Coronary artery (tissue), 2 donors: ENCODE measurements around the gene DGAT2.

ENCODE experiments used
- DNase-seq: peaks from one replicate; pipeline ENCODE4 v3.0.0-alpha.2; 2017; ENCODE audit warnings: low spot score
- H3K27ac ChIP-seq, 2 donors: fragments of 200-600 bp; sonication (generic); one replicate each; pipeline ENCODE4 v1.5.1; 2016 to 2019
- H3K4me3 ChIP-seq: fragments of 200-600 bp; sonication (generic); 2 replicates; pipeline ENCODE4 v1.5.1; 2016; ENCODE audit warnings: mild to moderate bottlenecking, moderate library complexity
- TF ChIP-seq, protein P1 (sequence below): fragments of 200-600 bp; sonication (generic); IDR thresholded peaks from one replicate; pipeline ENCODE4 v1.5.1; 2019; ENCODE audit warnings: antibody characterized with exemption

Gene DGAT2

GRCh38 chr11:75725547-75726320 is 42.8 kb upstream of the DGAT2 start:
- no peak for DNase-seq
- TF ChIP-seq, protein P1, sequence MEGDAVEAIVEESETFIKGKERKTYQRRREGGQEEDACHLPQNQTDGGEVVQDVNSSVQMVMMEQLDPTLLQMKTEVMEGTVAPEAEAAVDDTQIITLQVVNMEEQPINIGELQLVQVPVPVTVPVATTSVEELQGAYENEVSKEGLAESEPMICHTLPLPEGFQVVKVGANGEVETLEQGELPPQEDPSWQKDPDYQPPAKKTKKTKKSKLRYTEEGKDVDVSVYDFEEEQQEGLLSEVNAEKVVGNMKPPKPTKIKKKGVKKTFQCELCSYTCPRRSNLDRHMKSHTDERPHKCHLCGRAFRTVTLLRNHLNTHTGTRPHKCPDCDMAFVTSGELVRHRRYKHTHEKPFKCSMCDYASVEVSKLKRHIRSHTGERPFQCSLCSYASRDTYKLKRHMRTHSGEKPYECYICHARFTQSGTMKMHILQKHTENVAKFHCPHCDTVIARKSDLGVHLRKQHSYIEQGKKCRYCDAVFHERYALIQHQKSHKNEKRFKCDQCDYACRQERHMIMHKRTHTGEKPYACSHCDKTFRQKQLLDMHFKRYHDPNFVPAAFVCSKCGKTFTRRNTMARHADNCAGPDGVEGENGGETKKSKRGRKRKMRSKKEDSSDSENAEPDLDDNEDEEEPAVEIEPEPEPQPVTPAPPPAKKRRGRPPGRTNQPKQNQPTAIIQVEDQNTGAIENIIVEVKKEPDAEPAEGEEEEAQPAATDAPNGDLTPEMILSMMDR, result no peak
- H3K27ac ChIP-seq, result no peak overlapping the region
- no peak overlapping the region for H3K4me3 ChIP-seq

DNA sequence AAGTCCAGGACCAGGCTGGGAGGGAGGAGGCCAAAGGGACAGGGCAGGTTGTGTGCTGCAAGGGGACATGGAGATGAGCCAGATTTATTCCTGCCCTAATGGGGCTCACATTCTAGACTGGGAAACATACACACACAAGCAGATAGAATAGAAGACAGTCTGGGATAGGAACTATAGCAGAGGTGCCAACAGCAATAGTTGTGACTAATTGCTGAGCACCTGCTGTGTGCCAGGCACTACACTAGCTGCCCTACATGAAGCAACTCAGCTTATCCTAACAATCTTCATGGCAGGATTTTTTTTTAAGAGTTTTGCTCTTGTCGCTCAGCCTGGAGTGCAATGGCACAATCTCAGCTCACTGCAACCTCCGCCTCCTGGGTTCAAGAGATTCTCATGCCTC is 39.6 kb upstream of the DGAT2 start:
- TF ChIP-seq, protein P1, result no peak
- Histone ChIP-seq H3K4me3 (no peak overlapping the region), H3K27ac (no peak overlapping the region)
- no peak for DNase-seq

- DNase-seq, result no peak
- TF ChIP-seq, protein P1, result no peak
- no peak overlapping the region for H3K4me3 ChIP-seq
- no peak overlapping the region for H3K27ac ChIP-seq
These were observed 37.5 kb upstream of the DGAT2 start for GRCh38 chr11:75731095-75731494.

DNA sequence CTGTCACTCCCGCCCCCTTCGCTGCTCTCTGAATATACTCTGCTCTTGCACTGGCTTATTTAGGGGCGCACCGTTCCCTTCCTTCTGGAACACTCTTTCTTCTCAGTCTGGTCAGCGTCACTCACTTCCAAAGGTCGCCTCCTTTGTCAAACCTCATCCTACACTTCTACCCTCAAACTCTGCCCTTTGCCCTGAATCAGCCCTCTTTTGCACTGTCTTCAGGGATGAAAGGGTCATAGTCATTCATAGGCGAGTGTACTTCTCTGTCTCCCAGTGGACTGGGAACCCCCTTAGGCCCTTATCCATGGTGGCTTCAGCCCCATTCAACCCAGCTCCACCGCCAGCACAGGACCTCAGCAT is 35.5 kb upstream of the DGAT2 start:
- TF ChIP-seq, protein P1, result no peak
- DNase-seq, result no peak
- H3K27ac ChIP-seq, result no peak overlapping the region
- H3K4me3 ChIP-seq, result no peak overlapping the region

GRCh38 chr11:75733431-75734107 is 35.0 kb upstream of the DGAT2 start:
- no peak for DNase-seq
- TF ChIP-seq, protein P1, result no peak
- Histone ChIP-seq H3K4me3 (no peak overlapping the region), H3K27ac (no peak overlapping the region)

GRCh38 chr11:75734491-75735180 is 33.9 kb upstream of the DGAT2 start:
- Histone ChIP-seq H3K4me3 (no peak overlapping the region), H3K27ac (no peak overlapping the region)
- no peak for DNase-seq
- TF ChIP-seq, protein P1, result no peak
